CD4-positive, alpha-beta T cell treated with Interleukin-17A for 1 hour (primary cell): ENCODE results near the gene MAPK7.
"Not testable (repeated sequence)": the region's sequence is repeated elsewhere in the genome, so short reads cannot be mapped to it uniquely, and the experiment has no call there.

Experiments used
- DNase-seq: peaks from one replicate; pipeline ENCODE4 v3.0.0-alpha.2; 2020

MAPK7 gene

GRCh38 chr17:19343671-19344151 lies 34.6 kb upstream of the MAPK7 start:
- DNase-seq: no peak

GRCh38 chr17:19344311-19345066 lies 33.8 kb upstream of the MAPK7 start:
- no peak for DNase-seq

GRCh38 chr17:19345067-19345460 lies 33.2 kb upstream of the MAPK7 start:
- no peak for DNase-seq

- no peak for DNase-seq
Measured at GRCh38 chr17:19345486-19346350, 32.6 kb upstream of the MAPK7 start.

GRCh38 chr17:19346351-19347255 lies 31.7 kb upstream of the MAPK7 start:
- DNase-seq: no peak

GRCh38 chr17:19347323-19348080 lies 30.8 kb upstream of the MAPK7 start:
- DNase-seq: no peak

GRCh38 chr17:19348081-19348650 lies 30.1 kb upstream of the MAPK7 start:
- no peak for DNase-seq

- no peak for DNase-seq
Measured at GRCh38 chr17:19348806-19349205, 29.5 kb upstream of the MAPK7 start.

- DNase-seq: not testable (repeated sequence)
Measured at GRCh38 chr17:19353401-19353800, 24.9 kb upstream of the MAPK7 start.

GRCh38 chr17:19354748-19355147 lies 23.6 kb upstream of the MAPK7 start:
- no peak for DNase-seq

- DNase-seq: no peak
Measured at GRCh38 chr17:19357351-19357750, 20.9 kb upstream of the MAPK7 start.

GRCh38 chr17:19357761-19358160 lies 20.5 kb upstream of the MAPK7 start:
- DNase-seq: no peak

GRCh38 chr17:19359151-19359550 lies 19.1 kb upstream of the MAPK7 start:
- DNase-seq: no peak

- no peak for DNase-seq
Measured at GRCh38 chr17:19359856-19360255, 18.4 kb upstream of the MAPK7 start.

- DNase-seq: no peak
Measured at GRCh38 chr17:19360772-19361171, 17.5 kb upstream of the MAPK7 start.

GRCh38 chr17:19361326-19361725 lies 17.0 kb upstream of the MAPK7 start:
- DNase-seq: no peak

GRCh38 chr17:19361944-19362276 lies 16.4 kb upstream of the MAPK7 start:
- no peak for DNase-seq

- peak; percentile 96 for DNase-seq
Measured at GRCh38 chr17:19362277-19363113, 15.8 kb upstream of the MAPK7 start, which contains the start of gene B9D1. B9D1 (minus strand) TSS chr17:19362723; CDS start chr17:19362569, 154 bp downstream.

GRCh38 chr17:19363114-19363438 lies 15.2 kb upstream of the MAPK7 start:
- no peak for DNase-seq

- DNase-seq: no peak
Measured at GRCh38 chr17:19363460-19364035, 14.8 kb upstream of the MAPK7 start.
